CD4-positive, alpha-beta T cell treated with Interleukin-12 subunit alpha and Interleukin-12 subunit beta, for 1 hour (primary cell): ENCODE measurements around the gene TIAM1.
"Not testable (repeated sequence)": the region's sequence is repeated elsewhere in the genome, so short reads cannot be mapped to it uniquely, and the experiment has no call there.

Experiments used
- DNase-seq: peaks from one replicate; pipeline ENCODE4 v3.0.0-alpha.2; 2020

TIAM1 gene

DNA sequence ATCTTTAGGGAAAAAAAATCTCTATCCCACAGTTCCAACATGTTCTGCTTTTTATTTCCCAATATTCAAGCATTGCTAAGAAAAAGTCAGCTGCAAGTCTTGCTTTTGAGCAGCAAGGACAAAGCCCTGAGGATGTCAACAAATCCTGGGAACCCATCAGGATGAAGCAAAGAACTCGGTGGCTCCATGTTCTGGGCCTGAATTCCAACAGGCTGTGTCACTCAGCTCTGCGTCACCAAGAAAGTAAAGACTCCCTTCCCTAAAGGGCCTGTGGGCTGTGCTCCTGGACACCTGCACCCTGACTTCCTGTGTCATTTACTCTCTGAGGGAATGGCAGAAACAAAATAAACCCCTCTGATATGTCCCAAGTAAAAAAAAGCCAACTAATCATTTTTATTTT, 95.5 kb downstream of the TIAM1 start:
- no peak for DNase-seq

GRCh38 chr21:31243611-31244010, 100.5 kb downstream of the TIAM1 start:
- no peak for DNase-seq

GRCh38 chr21:31236528-31236927, 107.5 kb downstream of the TIAM1 start:
- no peak for DNase-seq

DNA sequence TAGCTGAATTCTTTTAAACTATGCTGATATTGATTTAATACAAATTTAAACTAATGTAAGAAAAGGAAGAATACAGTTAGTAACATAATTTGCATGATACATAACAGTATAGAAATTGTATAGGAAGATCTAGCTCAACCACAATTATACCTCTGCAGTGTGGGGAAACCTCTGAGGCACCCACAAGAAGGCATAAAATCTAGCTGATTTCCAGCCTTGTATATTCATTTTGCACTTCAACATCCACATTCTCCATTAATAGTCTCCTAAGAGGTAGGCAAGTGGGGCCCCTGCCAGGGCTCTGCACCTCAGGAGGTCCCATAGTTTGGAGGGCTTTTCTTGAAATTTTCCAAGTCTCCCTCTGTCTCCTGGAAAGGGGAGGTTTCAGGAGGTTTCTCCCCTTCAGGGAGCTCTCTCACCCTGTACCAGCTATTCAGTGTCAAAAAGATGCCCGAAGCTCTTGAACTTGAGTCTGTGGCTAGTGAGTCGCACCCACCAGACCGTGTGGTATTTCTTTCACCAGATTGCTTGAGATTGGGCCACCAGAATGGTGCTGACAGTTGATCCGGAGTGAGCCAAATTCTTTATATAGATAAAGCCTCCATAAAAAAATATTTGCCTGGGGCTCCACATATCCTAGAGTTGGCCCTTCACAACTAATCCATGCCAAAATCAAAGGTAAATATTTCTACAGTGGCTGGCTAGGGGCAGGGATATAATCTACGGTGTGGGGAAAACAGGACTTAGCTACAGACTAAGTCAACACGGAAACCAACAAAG, 108.2 kb downstream of the TIAM1 start:
- DNase-seq: no peak

DNA sequence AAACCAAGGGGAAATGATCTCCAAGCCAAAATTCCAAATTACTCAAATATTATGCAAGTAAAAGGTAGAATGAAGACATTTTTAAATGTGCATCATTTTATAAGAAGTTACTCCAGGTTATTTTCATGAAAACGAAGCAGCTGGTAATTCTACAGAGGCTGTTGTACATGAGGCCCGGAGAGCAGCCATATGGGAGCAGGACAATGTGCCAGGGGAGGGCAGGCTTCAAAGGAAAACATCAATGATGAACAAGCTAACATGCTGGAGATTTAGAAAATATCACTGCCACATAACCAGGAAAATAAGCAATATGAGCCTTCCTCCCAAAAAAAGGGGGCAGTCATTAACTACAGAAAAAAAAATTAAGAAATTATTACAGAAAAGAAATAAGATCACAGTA, 109.1 kb downstream of the TIAM1 start:
- no peak for DNase-seq

DNA sequence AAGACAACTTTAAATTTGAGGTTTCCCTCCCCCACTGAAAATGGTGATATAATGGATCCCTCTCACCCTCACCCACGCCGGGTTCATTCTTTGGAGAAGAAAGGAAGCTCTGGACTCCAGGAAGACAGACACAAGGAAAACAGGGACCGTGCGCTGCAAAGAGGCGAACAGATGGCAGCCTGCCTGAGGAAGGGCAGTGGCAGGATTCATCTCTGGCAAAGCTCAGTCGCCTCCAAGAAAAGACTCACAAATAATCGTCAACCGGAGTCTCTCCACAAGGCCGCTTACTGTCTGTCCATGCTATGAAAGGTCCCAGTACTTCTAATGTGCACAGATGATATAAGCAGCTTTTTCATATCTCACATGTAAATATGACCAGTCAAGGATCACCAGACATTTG, 110.3 kb downstream of the TIAM1 start:
- DNase-seq: no peak

DNA sequence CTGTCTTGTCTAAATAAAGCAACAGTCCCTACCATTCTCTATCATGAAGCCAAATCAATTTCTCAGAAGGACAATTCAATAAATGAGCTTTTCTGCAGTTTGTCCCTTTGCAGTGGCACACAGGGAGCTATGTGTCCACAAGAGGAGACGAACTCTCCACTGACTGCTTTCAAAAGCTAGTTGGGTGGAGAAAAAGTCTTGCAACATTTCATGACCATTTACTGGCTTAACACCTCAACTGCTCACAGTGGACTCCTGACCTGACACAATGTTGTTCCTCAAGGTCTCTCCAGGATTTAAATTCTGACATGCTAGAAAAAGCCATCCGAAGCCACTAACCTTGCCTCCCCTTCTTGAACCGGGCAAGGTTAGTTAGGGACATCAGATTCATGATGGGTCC, 111.7 kb downstream of the TIAM1 start:
- DNase-seq: no peak

GRCh38 chr21:31230937-31231336, 113.1 kb downstream of the TIAM1 start:
- DNase-seq: no peak

DNA sequence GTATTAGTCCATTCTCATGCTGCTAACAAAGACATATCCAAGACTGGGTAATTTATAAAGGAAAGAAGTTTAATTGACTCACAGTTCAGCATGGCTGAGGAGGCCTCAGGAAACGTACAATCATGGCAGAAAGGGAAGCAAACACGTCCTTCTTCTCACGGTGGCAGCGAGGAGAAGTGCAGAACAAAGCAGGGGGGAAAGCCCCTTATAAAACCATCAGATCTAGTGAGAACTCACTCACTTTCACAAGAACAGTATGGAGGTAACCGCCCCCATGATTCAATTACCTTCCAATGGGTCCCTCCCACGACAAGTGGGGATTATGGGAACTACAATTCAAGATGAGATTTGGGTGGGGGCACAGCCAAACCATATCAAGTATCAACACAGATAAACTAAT, 115.3 kb downstream of the TIAM1 start:
- DNase-seq: not testable (repeated sequence)

- DNase-seq: no peak
Observed at GRCh38 chr21:31225713-31226112, 118.3 kb downstream of the TIAM1 start.

DNA sequence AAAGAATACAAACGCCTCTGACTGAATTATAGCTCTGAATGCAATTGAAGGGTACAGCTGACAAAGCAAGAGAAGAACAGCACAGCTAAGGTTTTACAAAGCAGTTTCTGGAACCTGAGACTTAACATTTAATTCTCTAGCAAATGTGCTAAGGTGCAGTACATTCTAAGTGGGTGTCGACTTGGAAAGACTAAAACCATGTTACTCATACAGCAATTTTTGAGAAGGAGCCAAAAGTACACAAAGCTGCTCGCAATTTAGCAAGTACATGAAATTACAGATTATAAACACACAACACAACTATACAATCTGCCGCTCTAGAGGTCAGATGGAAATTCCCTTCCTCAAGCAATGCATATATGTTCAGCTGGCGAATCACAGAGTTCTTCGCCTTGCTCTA, 121.9 kb downstream of the TIAM1 start:
- DNase-seq: no peak

DNA sequence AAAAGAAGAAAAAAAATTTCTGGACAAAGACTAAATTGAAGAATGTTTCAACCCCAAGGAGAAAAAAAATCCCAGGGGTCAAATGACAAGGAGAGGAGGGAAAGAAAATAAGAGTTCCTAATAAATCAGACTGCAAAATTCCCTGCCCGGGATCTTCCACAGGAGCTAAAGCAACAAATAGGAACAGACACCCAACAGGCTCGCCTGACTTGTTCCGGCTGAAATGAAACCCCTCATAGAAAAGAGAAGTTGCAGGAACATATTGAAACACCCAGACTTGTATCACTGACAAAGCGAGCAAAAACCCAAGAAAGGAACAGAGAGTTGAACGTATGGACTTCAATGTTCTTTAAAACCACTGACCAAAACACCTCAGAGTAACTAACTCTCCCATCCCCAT, 123.0 kb downstream of the TIAM1 start:
- DNase-seq: no peak

- no peak for DNase-seq
Observed at GRCh38 chr21:31220575-31220974, 123.5 kb downstream of the TIAM1 start.

- DNase-seq: no peak
Observed at GRCh38 chr21:31218830-31219608, 125.0 kb downstream of the TIAM1 start.

DNA sequence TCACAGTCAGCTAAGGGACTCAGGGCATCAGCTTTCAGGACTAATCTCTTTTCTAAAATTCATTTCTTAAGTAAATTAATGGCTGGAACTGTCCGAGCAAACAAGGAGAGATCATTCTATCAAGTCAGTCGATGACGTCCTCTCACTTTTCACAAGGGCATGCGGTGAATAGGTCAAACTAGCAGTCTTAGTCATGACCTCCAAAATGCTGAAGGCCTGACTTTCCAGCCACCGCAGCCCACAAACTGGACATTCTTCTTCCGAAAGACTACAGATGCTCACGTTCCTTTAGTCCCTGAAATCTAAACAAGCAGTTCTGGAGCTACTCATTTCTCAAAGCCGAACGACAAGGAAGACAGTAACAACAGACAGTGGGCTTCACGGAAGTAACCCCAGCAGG, 127.9 kb downstream of the TIAM1 start:
- DNase-seq: no peak

DNA sequence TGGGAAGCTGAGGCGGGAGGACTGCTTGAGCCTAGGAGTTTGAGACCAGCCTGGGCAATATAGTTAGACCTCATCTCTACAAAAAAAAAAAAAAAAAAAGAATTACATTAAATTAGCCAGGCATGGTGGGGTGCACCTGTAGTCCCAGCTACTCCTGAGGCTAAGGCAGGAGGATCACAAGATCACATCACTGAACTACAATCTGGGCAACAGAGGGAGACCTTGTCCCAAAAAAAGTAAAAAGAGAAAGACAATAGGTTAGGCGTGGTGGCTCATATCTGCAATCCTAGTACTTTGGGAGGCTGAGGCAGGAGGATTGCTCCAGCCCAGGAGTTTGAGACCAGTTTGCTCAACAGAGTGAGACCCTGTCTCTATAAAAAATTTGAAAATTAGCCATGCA, 130.3 kb downstream of the TIAM1 start:
- peak; percentile 32 for DNase-seq

DNA sequence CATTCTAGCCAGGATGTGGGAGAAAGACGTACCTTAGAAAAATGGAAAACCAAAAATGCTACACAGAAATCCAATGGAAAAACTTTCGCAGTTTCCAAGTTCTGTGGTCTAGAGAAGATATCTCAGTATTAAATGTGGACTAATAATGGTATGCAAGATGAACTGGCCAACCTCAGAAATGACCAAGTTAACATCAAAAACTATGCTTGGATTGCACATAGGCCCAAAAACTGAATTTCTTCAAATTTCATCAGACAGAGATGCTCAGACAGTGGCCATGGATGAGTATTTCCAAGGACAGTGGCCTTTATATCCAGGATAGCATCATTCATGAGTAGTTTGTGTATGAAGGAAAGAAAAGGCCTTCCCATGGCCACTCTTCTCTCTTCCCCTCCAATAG, 132.2 kb downstream of the TIAM1 start:
- no peak for DNase-seq

GRCh38 chr21:31205412-31205811, 138.6 kb downstream of the TIAM1 start:
- DNase-seq: no peak

DNA sequence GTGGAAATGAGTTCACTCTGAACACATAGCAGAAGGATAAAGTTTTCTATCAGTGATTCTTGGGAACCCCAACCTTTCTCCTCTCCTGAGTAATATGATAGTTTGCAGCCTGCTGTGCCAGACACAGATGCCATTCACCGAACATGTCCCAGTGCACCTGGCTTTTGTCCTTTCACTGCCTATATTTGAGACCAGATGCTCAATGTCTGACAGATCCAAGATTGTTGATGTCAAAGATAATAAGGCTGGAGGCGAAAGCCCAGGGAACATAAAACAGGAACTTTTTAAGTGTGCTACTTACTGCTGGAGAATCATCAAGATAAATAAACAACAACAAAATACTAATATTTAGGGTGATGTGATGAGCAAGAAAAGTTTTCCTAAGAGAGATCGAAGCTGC, 139.3 kb downstream of the TIAM1 start:
- no peak for DNase-seq

- no peak for DNase-seq
Observed at GRCh38 chr21:31203431-31204054, 140.5 kb downstream of the TIAM1 start.

DNA sequence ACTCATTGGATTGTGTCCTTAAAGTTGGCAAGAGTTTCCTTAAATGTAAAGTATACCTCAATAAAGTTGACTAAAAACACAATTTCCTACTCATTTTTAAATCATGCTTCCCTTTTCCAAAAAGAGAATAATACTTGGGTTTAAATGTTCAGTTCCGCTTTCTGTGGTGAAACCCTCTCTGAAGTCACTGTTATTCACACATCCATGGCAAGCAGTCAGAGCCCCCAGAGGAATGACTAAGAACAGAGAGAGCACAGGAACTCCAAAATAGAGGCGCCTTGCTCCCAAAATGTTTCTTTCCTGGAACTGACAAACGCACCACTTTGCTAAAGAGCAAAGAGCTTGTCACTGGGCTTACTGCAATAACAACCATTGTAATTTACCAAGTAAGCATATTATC, 142.5 kb downstream of the TIAM1 start:
- DNase-seq: no peak

- no peak for DNase-seq
Observed at GRCh38 chr21:31201144-31201543, 142.9 kb downstream of the TIAM1 start.

DNA sequence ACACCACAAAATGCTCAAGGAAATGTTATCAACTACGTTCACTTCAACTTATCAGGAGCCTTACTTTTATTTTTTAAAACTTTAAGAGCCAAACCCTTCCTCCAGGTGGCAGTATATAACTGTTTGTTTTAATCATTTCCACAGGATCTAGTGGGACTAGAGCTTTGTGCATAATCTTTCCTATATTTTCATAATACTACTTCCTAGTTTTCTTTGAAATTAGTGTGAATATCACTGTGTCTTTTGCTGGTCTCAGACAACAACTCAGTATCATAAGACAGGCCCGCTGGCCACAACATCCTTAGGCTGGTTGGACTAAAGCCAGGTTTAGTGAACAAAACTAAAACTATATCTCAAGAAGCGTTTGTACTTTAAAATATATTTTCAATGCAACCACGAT, 145.5 kb downstream of the TIAM1 start:
- peak; percentile 63 for DNase-seq

DNA sequence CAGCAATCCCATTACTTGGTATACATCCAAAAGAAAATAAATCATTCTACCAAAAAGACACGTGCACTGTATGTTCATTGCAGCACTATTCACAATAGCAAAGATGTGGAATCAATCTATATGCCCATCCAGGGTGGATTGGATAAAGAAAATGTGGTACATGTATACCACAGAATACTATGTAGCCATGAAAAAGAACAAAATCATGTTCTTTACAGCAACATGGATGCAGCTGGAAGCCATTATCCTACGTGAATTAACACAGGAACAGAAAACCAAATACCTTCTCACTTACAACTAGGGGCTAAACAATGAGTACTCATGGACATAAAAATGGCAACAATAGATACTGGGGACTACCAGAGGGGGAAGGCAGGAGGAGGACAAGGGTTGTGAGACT, 147.3 kb downstream of the TIAM1 start:
- DNase-seq: no peak
